ENCODE results near the gene GSTO2. TPM values are rescaled to one million over a fixed set of nuclear protein-coding genes. Genes with fewer than 3 reads are reported as not detected.

The GSTO2 gene
- total and polyA plus RNA-seq, 2 of the 13 experiments (the other 11 are each of a cell fraction or from before 2014, with no cell fraction given) = 2.1 to 7.9 TPM

- TF ChIP-seq ZNF777 (CRISPR knock-in tag; IDR thresholded peaks at IDR 0.05) (no peak), ZNF512B (CRISPR knock-in tag; IDR thresholded peaks at IDR 0.05; ENCODE audit: borderline replicate concordance) (no peak), SKI (IDR thresholded peaks at IDR 0.05; ENCODE audit: partially characterized antibody) (peak; percentile 83), ZNF891 (CRISPR knock-in tag; IDR thresholded peaks at IDR 0.05) (no peak), ZFP36 (IDR thresholded peaks at IDR 0.05; ENCODE audit: borderline replicate concordance, low read depth, low read length, partially characterized antibody) (no peak), ZNF296 (CRISPR knock-in tag; conservative IDR thresholded peaks at IDR 0.05) (no peak)
Measured at GRCh38 chr10:104253106-104253505, 15.9 kb upstream of the GSTO2 start (continued).

- Histone ChIP-seq H4K20me1 (ENCODE audit: insufficient read depth, low read length) (peaks cover 5% of the 10 kb centered on the region; the same call in 1 of the 2 replicates), H3K4me2 (ENCODE audit: low read depth, low read length) (peak overlapping the region; percentile 84), H3K36me3 (replicated peaks in 1 of 2; ENCODE audit: control insufficient read depth in 1 of 2, insufficient read depth in 2 of 2, low read length in 2 of 2) (peaks cover 2 to 10% of the 10 kb centered on the region in 2 experiments; a peak in 4 of 5 replicates), H3K4me3 (replicated peaks in 1 of 3; ENCODE audit: insufficient read depth in 1 of 3, low read depth in 2 of 3, low read length in 3 of 3) (peak overlapping the region; percentile 83 to 88 (median 88)), H3K79me2 (ENCODE audit: insufficient read depth, low read length) (peaks cover 51% of the 10 kb centered on the region), H3K4me1 (ENCODE audit: insufficient read depth, low read length) (peaks cover 75% of the 10 kb centered on the region), H3K9ac (ENCODE audit: insufficient read depth, low read depth, low read length) (peak overlapping the region; percentile 83), H3K27ac (ENCODE audit: extremely low read length, insufficient read depth, low read length) (peak overlapping the region; percentile 90), H2AFZ (ENCODE audit: low read length) (no peak overlapping the region), H3K9me3 (ENCODE audit: low read length) (no peaks in the 10 kb centered on the region), H3K27me3 (ENCODE audit: control insufficient read depth in 1 of 2, insufficient read depth in 2 of 2, low read length in 2 of 2) (no peaks in the 10 kb centered on the region; a peak in 1 of 5 replicates)
- POLR2A ChIA-PET = interaction anchor here (1.0 to 6.7 kb wide), 12 partner anchors 8 to 133 kb away, joined by 3 to 59 read pairs (median 6); partner anchors contain the start of genes CFAP43 and SFR1
- under 1% methylated on average over 10 of the region's 10 CpGs for WGBS (ENCODE audit: low lambda C conversion rate)
- CTCF ChIA-PET (ENCODE audit: low intra/inter-chr PET ratio, low total read pairs) = no interaction called here
- in situ Hi-C loops (cut with HindIII; ENCODE audit: extremely low pct_ligation_motif_present, low pct_unique_long_range_greater_than_20kb) = no loop called here
- FAIRE-seq (peak; percentile 23), ATAC-seq (peak; percentile 20), DNase-seq (ENCODE audit: low spot score) (peak; percentile 46)
- intact Hi-C loops (cut with micrococcal nuclease; ENCODE audit: unreplicated experiment) = loop anchor here (1.0 to 10.0 kb wide), 2 partner anchors 22 to 129 kb away; partner anchors contain the start of genes CFAP43 and SFR1
- no TSS peak for BruUV-seq (replicated peaks)
- TF ChIP-seq SAP130 (CRISPR knock-in tag; IDR thresholded peaks at IDR 0.05; ENCODE audit: low read depth) (no peak), ZNF710 (CRISPR knock-in tag; IDR thresholded peaks at IDR 0.05; ENCODE audit: borderline replicate concordance) (0 out of 2 replicates have a peak, but pooled peaks have one; percentile 1), DRAP1 (CRISPR knock-in tag; IDR thresholded peaks at IDR 0.05) (peak; percentile 15; the same call in 1 of the 2 replicates), ZNF879 (CRISPR knock-in tag; IDR thresholded peaks at IDR 0.05) (0 out of 2 replicates have a peak, but pooled peaks have one; percentile 29), ATF4 (CRISPR knock-in tag; IDR thresholded peaks at IDR 0.05) (no peak), ZNF562 (CRISPR knock-in tag; IDR thresholded peaks at IDR 0.05; ENCODE audit: borderline replicate concordance) (no peak), ZFP37 (CRISPR knock-in tag; IDR thresholded peaks at IDR 0.05; ENCODE audit: borderline replicate concordance) (no peak), ZNF383 (CRISPR knock-in tag; IDR thresholded peaks at IDR 0.05; ENCODE audit: borderline replicate concordance) (no peak), EZH2 (conservative IDR thresholded peaks at IDR 0.05; ENCODE audit: low read depth, low read length) (no peak), NR3C1 (CRISPR knock-in tag; IDR thresholded peaks at IDR 0.05) (no peak)
Measured at GRCh38 chr10:104253606-104254410, 15.2 kb upstream of the GSTO2 start.

All from HepG2 (cell line).